PFSK-1 (cell line): Measurements from ENCODE around the gene ANGEL2.

ENCODE experiments used
- FOXP2 ChIP-seq: optimal IDR thresholded peaks from 2 replicates; pipeline ENCODE3; 2011; ENCODE audit warnings: borderline replicate concordance, control low read depth, inconsistent platforms; ENCODE audit not compliant: insufficient read depth; ENCODE audit errors: extremely low read length, extremely low read depth
- POLR2AphosphoS5 ChIP-seq: IDR thresholded peaks from 2 replicates; pipeline ENCODE4 v1.6.1; 2012; ENCODE audit warnings: low read depth, mild to moderate bottlenecking, control low read depth, low read length, moderate library complexity
- SIN3A ChIP-seq: IDR thresholded peaks from 2 replicates; pipeline ENCODE4 v1.6.1; 2012; ENCODE audit warnings: mild to moderate bottlenecking, low read length, moderate library complexity, borderline replicate concordance; ENCODE audit not compliant: insufficient read depth
- TAF1 ChIP-seq: IDR thresholded peaks from 2 replicates; pipeline ENCODE4 v1.6.1; 2012; ENCODE audit warnings: low read length, control low read depth, borderline replicate concordance; ENCODE audit not compliant: insufficient read depth
- TF ChIP-seq, protein P1 (sequence below), 2 experiments: IDR thresholded peaks; 2 replicates each; pipeline versions ENCODE4 v1.6.1 to v1.8.0; 2011 to 2012; ENCODE audit warnings: low read depth in 2 of 2, low read length in 2 of 2, control low read depth in 1 of 2, inconsistent platforms in 1 of 2, mild to moderate bottlenecking in 1 of 2, moderate library complexity in 1 of 2; ENCODE audit not compliant: insufficient read depth in 1 of 2

The ANGEL2 gene

DNA sequence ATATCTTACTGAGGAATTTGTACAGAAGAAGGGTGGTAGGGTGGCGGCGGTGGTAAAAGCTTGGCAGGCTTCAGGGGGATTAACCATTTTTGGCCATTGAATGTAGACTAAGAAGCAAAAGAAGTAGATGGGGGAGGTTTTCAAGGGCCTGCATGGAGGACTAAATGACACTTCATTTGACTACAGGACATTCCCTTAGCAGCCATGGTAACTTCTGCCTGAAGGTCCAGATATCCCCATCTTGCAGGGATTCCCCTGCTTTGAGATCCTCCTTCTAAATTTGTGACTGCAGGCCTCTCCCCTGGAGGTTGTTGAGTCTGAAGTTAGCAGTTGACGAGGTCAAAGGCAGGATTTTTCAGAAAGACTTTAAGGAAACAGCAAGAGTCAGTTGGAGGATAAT, 60.6 kb downstream of the ANGEL2 start:
- TF ChIP-seq TAF1, result no peak
- TF ChIP-seq FOXP2, result no peak
- TF ChIP-seq SIN3A, result no peak
- no peak for TF ChIP-seq POLR2AphosphoS5
- TF ChIP-seq, protein P1, sequence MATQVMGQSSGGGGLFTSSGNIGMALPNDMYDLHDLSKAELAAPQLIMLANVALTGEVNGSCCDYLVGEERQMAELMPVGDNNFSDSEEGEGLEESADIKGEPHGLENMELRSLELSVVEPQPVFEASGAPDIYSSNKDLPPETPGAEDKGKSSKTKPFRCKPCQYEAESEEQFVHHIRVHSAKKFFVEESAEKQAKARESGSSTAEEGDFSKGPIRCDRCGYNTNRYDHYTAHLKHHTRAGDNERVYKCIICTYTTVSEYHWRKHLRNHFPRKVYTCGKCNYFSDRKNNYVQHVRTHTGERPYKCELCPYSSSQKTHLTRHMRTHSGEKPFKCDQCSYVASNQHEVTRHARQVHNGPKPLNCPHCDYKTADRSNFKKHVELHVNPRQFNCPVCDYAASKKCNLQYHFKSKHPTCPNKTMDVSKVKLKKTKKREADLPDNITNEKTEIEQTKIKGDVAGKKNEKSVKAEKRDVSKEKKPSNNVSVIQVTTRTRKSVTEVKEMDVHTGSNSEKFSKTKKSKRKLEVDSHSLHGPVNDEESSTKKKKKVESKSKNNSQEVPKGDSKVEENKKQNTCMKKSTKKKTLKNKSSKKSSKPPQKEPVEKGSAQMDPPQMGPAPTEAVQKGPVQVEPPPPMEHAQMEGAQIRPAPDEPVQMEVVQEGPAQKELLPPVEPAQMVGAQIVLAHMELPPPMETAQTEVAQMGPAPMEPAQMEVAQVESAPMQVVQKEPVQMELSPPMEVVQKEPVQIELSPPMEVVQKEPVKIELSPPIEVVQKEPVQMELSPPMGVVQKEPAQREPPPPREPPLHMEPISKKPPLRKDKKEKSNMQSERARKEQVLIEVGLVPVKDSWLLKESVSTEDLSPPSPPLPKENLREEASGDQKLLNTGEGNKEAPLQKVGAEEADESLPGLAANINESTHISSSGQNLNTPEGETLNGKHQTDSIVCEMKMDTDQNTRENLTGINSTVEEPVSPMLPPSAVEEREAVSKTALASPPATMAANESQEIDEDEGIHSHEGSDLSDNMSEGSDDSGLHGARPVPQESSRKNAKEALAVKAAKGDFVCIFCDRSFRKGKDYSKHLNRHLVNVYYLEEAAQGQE (IDR thresholded peaks at IDR 0.05; ENCODE audit: insufficient read depth in 1 of 2, low read depth in 2 of 2, low read length in 2 of 2), result no peak

DNA sequence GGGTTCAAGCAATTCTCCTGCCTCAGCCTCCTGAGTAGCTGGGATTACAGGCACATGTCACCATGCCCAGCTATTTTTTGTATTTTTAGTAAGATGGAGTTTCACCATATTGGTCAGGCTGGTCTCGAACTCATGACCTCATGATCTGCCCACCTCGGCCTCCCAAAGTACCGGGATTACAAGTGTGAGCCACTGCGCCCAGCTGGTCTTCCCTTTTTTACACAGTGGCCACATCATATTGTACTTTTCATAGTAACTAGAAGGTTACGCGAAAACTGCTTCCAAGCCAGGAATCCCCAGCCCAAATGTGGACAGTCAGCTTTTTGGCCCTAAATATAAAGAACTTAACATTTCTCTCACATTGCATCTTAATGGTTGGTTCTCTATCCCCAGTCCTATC, 61.2 kb downstream of the ANGEL2 start:
- TF ChIP-seq TAF1 (no peak), FOXP2 (no peak), SIN3A (no peak), POLR2AphosphoS5 (no peak)
- TF ChIP-seq, protein P1 (IDR thresholded peaks at IDR 0.05; ENCODE audit: insufficient read depth in 1 of 2, low read depth in 2 of 2, low read length in 2 of 2), result no peak

DNA sequence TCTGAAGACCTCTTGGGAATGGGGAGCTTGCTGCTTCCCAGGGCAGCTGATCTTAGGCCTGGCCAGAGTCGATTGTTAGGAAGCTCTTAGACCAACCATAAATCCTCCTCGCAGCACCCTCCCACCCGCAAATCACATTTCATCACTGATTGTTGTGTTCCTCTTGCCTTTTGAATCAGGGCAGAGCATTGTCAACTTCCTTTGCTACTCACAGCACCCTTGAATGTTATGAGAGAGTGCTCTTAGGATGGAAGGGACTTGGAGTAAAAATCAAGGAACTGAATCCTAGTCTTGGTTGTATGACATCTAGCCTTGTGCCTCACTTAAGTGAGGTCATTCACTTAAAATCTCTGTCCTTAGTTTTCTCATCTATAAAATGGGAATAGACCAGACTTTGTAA, 62.3 kb downstream of the ANGEL2 start:
- TF ChIP-seq TAF1 (no peak), SIN3A (no peak), FOXP2 (no peak), POLR2AphosphoS5 (no peak)

DNA sequence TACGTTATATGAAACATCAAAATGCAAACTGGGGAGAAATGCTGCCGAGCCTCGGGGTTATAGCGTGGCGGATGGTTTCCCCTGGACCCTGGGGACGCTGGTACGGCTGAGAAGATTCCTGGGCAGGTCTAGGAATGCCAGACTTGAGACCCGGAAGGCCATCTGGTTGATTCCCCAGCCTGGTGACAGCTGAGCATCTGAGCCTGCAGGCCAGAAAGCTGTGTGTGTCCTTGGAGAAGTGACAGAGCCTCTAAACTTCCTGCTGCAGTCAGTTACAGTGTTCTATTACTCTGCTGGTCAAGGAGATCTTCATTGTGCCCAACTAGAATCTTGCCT, 63.1 kb downstream of the ANGEL2 start:
- TF ChIP-seq SIN3A (no peak), POLR2AphosphoS5 (no peak), FOXP2 (no peak), TAF1 (no peak)
- TF ChIP-seq, protein P1 (IDR thresholded peaks at IDR 0.05; ENCODE audit: insufficient read depth in 1 of 2, low read depth in 2 of 2, low read length in 2 of 2), result no peak

DNA sequence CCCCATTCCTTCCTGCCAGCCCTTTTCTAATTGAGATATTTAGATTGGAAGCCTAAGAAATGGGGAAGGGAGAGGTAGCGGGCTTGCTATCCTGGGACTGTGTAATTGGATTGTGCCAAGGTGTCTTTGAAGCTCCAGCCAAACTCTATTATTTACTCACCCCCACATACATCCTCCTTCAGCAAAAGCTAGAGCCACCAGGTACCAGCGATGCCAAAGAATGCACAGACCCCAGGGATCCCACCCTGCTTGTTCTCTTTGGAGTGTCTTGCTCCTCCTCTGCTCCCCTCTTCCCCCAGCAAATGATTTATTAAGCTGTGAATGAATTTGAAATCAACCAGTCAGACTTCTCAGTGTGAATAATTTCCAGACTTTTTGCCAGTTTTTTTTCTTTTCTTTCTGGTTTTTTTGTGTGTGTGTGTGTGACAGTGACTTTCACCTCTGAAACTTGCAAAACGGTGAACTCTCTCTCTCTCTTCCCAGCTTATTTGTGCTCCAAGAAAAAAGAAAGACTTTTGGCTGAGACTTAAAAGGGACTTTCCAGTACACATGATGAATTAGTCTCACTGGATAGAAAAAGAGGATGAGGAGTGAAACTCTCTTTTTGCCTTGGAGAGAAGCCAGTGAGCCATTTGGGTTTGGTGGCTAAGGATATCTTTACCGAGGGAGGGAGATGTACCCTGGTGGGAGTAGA, 63.6 kb downstream of the ANGEL2 start:
- TF ChIP-seq SIN3A (no peak), TAF1 (no peak), FOXP2 (no peak), POLR2AphosphoS5 (no peak)
- TF ChIP-seq, protein P1 (IDR thresholded peaks at IDR 0.05; ENCODE audit: insufficient read depth in 1 of 2, low read depth in 2 of 2, low read length in 2 of 2), result no peak
